Measurements from ENCODE around the gene AMY1B.
"Not testable (repeated sequence)": the region's sequence is repeated elsewhere in the genome, so short reads cannot be mapped to it uniquely, and the experiment has no call there.

The AMY1B gene

DNA sequence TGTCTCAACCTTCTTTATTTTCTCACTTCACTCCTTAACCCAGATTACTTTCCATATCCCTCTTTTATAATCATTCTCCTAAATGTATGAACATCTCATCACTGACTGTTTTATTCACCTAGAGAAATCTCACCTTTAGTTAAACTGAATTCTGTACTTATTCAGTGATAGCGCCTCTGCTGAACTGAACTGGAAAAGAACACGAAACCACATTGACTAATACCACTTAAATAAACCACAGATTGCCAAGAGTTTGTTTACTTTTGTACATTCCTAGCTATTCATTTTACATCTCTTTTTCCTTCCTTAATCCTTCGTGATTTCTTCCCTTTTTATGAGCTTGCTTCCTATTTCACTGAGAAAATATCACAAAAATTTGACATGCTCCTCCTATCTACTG lies 11.7 kb upstream of the AMY1B start:
- DNase-seq; CTCF ChIA-PET; H3K27me3 ChIP-seq (replicated peaks in 2 of 5; ENCODE audit: control insufficient read depth in 4 of 5, insufficient read depth in 5 of 5, low read length in 4 of 5); H3K4me3 ChIP-seq (ENCODE audit: control insufficient read depth in 1 of 7, extremely low read depth in 1 of 7, insufficient read depth in 4 of 7, low read depth in 2 of 7, low read length in 6 of 7); H3K4me1 ChIP-seq (ENCODE audit: control extremely low read depth in 1 of 4, control insufficient read depth in 4 of 4, insufficient read depth in 4 of 4, low read length in 3 of 4); H3K9me3 ChIP-seq (ENCODE audit: control extremely low read depth in 1 of 5, control insufficient read depth in 4 of 5, insufficient read depth in 2 of 5, low read depth in 1 of 5, low read length in 4 of 5); H3K36me3 ChIP-seq (ENCODE audit: control insufficient read depth in 4 of 4, insufficient read depth in 4 of 4, low read length in 3 of 4); H3K27ac ChIP-seq (ENCODE audit: insufficient read depth in 1 of 2, low read depth in 1 of 2, low read length in 2 of 2, poor library complexity in 1 of 2, severe bottlenecking in 2 of 2); POLR2A ChIA-PET: not testable (repeated sequence)
- WGBS (ENCODE audit: insufficient coverage) = no CpG with 5 or more reads among the region's 3 CpGs

DNA sequence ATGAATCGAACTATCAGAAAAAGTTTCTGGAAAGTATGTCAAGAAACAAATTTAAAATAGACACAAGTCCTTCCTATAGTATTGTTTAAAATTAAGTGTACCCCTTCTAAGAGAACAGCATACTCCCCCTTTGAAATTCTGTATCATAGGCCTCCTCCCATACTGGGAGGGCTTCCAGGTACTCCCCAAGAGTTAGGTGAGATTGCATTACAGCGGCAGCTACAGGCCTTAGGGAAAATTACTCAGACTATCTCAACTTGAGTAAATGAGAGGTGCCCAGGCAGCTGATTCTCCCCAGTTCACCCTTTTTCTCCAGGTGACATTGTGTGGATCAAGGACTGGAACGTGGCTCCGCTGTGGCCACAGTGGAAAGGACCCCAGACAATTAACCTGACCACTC lies 5.2 kb upstream of the AMY1B start:
- DNase-seq; POLR2A ChIA-PET; H3K4me3 ChIP-seq (ENCODE audit: control insufficient read depth in 1 of 7, extremely low read depth in 1 of 7, insufficient read depth in 4 of 7, low read depth in 2 of 7, low read length in 6 of 7); H3K27ac ChIP-seq (ENCODE audit: insufficient read depth in 1 of 2, low read depth in 1 of 2, low read length in 2 of 2, poor library complexity in 1 of 2, severe bottlenecking in 2 of 2); CTCF ChIA-PET; H3K36me3 ChIP-seq (ENCODE audit: control insufficient read depth in 4 of 4, insufficient read depth in 4 of 4, low read length in 3 of 4); H3K27me3 ChIP-seq (replicated peaks in 2 of 5; ENCODE audit: control insufficient read depth in 4 of 5, insufficient read depth in 5 of 5, low read length in 4 of 5); H3K9me3 ChIP-seq (ENCODE audit: control extremely low read depth in 1 of 5, control insufficient read depth in 4 of 5, insufficient read depth in 2 of 5, low read depth in 1 of 5, low read length in 4 of 5); H3K4me1 ChIP-seq (ENCODE audit: control extremely low read depth in 1 of 4, control insufficient read depth in 4 of 4, insufficient read depth in 4 of 4, low read length in 3 of 4): not testable (repeated sequence)
- WGBS (ENCODE audit: insufficient coverage) = no CpG with 5 or more reads among the region's 4 CpGs

DNA sequence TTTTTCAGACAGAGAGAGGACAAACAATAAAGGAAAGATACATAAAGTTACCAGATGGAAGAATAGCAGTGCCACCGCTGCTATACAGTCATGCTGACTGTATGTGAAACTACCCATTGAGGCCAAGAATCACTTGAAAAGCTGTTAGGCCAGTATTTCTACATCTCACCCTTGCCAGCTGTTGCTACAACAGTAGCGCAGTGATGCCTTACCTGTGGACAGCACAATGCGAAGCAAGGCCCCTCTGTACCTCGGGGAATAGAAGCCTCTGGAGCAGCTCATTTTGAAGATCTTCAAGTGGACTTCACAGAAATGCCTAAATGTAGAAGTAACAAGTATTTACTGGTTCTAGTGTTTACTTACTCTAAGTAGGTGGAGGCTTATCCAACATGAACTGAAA lies 4.7 kb upstream of the AMY1B start:
- WGBS (ENCODE audit: insufficient coverage) = no CpG with 5 or more reads among the region's 4 CpGs
- H3K36me3 ChIP-seq (ENCODE audit: control insufficient read depth in 4 of 4, insufficient read depth in 4 of 4, low read length in 3 of 4); H3K4me3 ChIP-seq (ENCODE audit: control insufficient read depth in 1 of 7, extremely low read depth in 1 of 7, insufficient read depth in 4 of 7, low read depth in 2 of 7, low read length in 6 of 7); POLR2A ChIA-PET; H3K27ac ChIP-seq (ENCODE audit: insufficient read depth in 1 of 2, low read depth in 1 of 2, low read length in 2 of 2, poor library complexity in 1 of 2, severe bottlenecking in 2 of 2); H3K4me1 ChIP-seq (ENCODE audit: control extremely low read depth in 1 of 4, control insufficient read depth in 4 of 4, insufficient read depth in 4 of 4, low read length in 3 of 4); DNase-seq; H3K27me3 ChIP-seq (replicated peaks in 2 of 5; ENCODE audit: control insufficient read depth in 4 of 5, insufficient read depth in 5 of 5, low read length in 4 of 5); H3K9me3 ChIP-seq (ENCODE audit: control extremely low read depth in 1 of 5, control insufficient read depth in 4 of 5, insufficient read depth in 2 of 5, low read depth in 1 of 5, low read length in 4 of 5); CTCF ChIA-PET: not testable (repeated sequence)

DNA sequence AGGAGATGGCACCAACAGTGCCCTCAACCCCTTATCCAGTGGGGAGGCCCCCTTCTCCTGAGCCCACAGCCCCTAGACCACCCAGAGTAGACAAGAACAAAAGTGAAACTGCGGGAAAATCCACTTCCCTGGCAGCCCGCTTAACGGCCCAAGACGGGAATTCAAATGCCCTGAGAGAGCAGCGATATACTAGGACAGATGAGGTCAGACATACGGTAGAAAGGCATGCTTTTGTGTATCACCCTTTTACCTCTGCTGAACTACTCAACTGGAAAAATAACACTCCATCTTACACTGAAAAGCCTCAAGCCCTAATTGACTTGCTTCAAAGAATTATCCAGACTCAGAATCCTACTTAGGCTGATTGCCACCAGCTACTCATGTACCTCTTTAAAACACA lies 1.4 kb upstream of the AMY1B start:
- H3K27ac ChIP-seq (ENCODE audit: insufficient read depth in 1 of 2, low read depth in 1 of 2, low read length in 2 of 2, poor library complexity in 1 of 2, severe bottlenecking in 2 of 2); CTCF ChIA-PET; POLR2A ChIA-PET; H3K36me3 ChIP-seq (ENCODE audit: control insufficient read depth in 4 of 4, insufficient read depth in 4 of 4, low read length in 3 of 4); H3K4me1 ChIP-seq (ENCODE audit: control extremely low read depth in 1 of 4, control insufficient read depth in 4 of 4, insufficient read depth in 4 of 4, low read length in 3 of 4); H3K9me3 ChIP-seq (ENCODE audit: control extremely low read depth in 1 of 5, control insufficient read depth in 4 of 5, insufficient read depth in 2 of 5, low read depth in 1 of 5, low read length in 4 of 5); DNase-seq; H3K4me3 ChIP-seq (ENCODE audit: control insufficient read depth in 1 of 7, extremely low read depth in 1 of 7, insufficient read depth in 4 of 7, low read depth in 2 of 7, low read length in 6 of 7); H3K27me3 ChIP-seq (replicated peaks in 2 of 5; ENCODE audit: control insufficient read depth in 4 of 5, insufficient read depth in 5 of 5, low read length in 4 of 5): not testable (repeated sequence)
- no CpG with 5 or more reads among the region's 6 CpGs for WGBS (ENCODE audit: insufficient coverage)

DNA sequence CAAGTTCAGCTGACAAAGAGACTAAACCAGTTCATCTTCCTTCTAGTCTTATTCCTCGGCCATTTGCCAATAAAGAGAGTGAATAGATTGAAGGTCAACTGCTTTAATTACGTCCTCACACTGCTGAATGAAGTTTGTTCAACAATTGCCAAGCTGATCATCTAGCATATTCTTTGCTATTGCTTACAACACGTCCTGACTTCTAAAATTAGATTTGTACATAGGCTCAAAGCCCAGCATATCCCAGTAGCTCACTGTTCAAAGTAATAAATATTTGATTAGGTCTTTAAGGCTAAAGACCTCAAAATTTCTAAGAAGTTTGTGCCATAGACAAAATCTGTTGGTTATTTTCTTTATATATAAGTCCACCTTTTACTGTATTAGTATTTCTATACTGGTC lies 19.7 kb downstream of the AMY1B start:
- WGBS (ENCODE audit: insufficient coverage) = no CpG with 5 or more reads among the region's 3 CpGs
- H3K4me1 ChIP-seq (ENCODE audit: control extremely low read depth in 1 of 4, control insufficient read depth in 4 of 4, insufficient read depth in 4 of 4, low read length in 3 of 4); CTCF ChIA-PET; H3K27ac ChIP-seq (ENCODE audit: insufficient read depth in 1 of 2, low read depth in 1 of 2, low read length in 2 of 2, poor library complexity in 1 of 2, severe bottlenecking in 2 of 2); DNase-seq; POLR2A ChIA-PET; H3K27me3 ChIP-seq (replicated peaks in 2 of 5; ENCODE audit: control insufficient read depth in 4 of 5, insufficient read depth in 5 of 5, low read length in 4 of 5); H3K4me3 ChIP-seq (ENCODE audit: control insufficient read depth in 1 of 7, extremely low read depth in 1 of 7, insufficient read depth in 4 of 7, low read depth in 2 of 7, low read length in 6 of 7); H3K36me3 ChIP-seq (ENCODE audit: control insufficient read depth in 4 of 4, insufficient read depth in 4 of 4, low read length in 3 of 4); H3K9me3 ChIP-seq (ENCODE audit: control extremely low read depth in 1 of 5, control insufficient read depth in 4 of 5, insufficient read depth in 2 of 5, low read depth in 1 of 5, low read length in 4 of 5): not testable (repeated sequence)

DNA sequence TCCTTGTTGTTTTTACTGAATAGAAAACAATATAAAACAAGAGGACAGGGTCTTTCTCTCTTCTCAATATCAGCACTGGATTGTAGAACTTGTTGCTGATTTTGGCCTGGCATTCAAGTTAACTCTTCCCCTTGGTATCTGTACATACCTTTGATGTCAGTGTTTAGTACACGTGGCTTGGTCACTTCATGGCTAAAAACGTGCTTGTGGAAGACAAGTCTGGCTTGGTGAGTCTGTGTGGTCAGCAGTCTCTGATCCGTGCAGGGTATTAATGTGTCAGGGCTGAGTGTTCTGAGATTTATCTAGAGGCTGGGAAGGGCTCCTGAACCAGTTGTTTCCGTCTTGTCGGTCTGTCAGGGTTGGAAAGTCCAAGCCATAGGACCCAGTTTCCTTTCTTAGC lies 40.5 kb downstream of the AMY1B start, which contains the start of gene AMY1A:
AMY1A (plus strand) TSS at position 301 of the 400 bp plus-strand sequence. CDS start 571 bp downstream, outside the sequence.
- POLR2A ChIA-PET; H3K4me1 ChIP-seq (ENCODE audit: control extremely low read depth in 1 of 4, control insufficient read depth in 4 of 4, insufficient read depth in 4 of 4, low read length in 3 of 4); H3K36me3 ChIP-seq (ENCODE audit: control insufficient read depth in 4 of 4, insufficient read depth in 4 of 4, low read length in 3 of 4); H3K27me3 ChIP-seq (replicated peaks in 2 of 5; ENCODE audit: control insufficient read depth in 4 of 5, insufficient read depth in 5 of 5, low read length in 4 of 5); H3K27ac ChIP-seq (ENCODE audit: insufficient read depth in 1 of 2, low read depth in 1 of 2, low read length in 2 of 2, poor library complexity in 1 of 2, severe bottlenecking in 2 of 2); DNase-seq; H3K9me3 ChIP-seq (ENCODE audit: control extremely low read depth in 1 of 5, control insufficient read depth in 4 of 5, insufficient read depth in 2 of 5, low read depth in 1 of 5, low read length in 4 of 5); CTCF ChIA-PET; H3K4me3 ChIP-seq (ENCODE audit: control insufficient read depth in 1 of 7, extremely low read depth in 1 of 7, insufficient read depth in 4 of 7, low read depth in 2 of 7, low read length in 6 of 7): not testable (repeated sequence)
- no CpG with 5 or more reads among the region's 5 CpGs for WGBS (ENCODE audit: insufficient coverage)

DNA sequence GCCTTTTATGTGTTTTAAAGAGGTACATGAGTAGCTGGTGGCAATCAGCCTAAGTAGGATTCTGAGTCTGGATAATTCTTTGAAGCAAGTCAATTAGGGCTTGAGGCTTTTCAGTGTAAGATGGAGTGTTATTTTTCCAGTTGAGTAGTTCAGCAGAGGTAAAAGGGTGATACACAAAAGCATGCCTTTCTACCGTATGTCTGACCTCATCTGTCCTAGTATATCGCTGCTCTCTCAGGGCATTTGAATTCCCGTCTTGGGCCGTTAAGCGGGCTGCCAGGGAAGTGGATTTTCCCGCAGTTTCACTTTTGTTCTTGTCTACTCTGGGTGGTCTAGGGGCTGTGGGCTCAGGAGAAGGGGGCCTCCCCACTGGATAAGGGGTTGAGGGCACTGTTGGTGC lies 41.9 kb downstream of the AMY1B start:
- H3K27ac ChIP-seq (ENCODE audit: insufficient read depth in 1 of 2, low read depth in 1 of 2, low read length in 2 of 2, poor library complexity in 1 of 2, severe bottlenecking in 2 of 2); H3K4me3 ChIP-seq (ENCODE audit: control insufficient read depth in 1 of 7, extremely low read depth in 1 of 7, insufficient read depth in 4 of 7, low read depth in 2 of 7, low read length in 6 of 7); CTCF ChIA-PET; H3K9me3 ChIP-seq (ENCODE audit: control extremely low read depth in 1 of 5, control insufficient read depth in 4 of 5, insufficient read depth in 2 of 5, low read depth in 1 of 5, low read length in 4 of 5); H3K27me3 ChIP-seq (replicated peaks in 2 of 5; ENCODE audit: control insufficient read depth in 4 of 5, insufficient read depth in 5 of 5, low read length in 4 of 5); H3K4me1 ChIP-seq (ENCODE audit: control extremely low read depth in 1 of 4, control insufficient read depth in 4 of 4, insufficient read depth in 4 of 4, low read length in 3 of 4); H3K36me3 ChIP-seq (ENCODE audit: control insufficient read depth in 4 of 4, insufficient read depth in 4 of 4, low read length in 3 of 4); DNase-seq; POLR2A ChIA-PET: not testable (repeated sequence)
- no CpG with 5 or more reads among the region's 6 CpGs for WGBS (ENCODE audit: insufficient coverage)

DNA sequence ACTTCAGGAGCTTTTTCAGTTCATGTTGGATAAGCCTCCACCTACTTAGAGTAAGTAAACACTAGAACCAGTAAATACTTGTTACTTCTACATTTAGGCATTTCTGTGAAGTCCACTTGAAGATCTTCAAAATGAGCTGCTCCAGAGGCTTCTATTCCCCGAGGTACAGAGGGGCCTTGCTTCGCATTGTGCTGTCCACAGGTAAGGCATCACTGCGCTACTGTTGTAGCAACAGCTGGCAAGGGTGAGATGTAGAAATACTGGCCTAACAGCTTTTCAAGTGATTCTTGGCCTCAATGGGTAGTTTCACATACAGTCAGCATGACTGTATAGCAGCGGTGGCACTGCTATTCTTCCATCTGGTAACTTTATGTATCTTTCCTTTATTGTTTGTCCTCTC lies 45.1 kb downstream of the AMY1B start:
- H3K4me1 ChIP-seq (ENCODE audit: control extremely low read depth in 1 of 4, control insufficient read depth in 4 of 4, insufficient read depth in 4 of 4, low read length in 3 of 4); H3K27me3 ChIP-seq (replicated peaks in 2 of 5; ENCODE audit: control insufficient read depth in 4 of 5, insufficient read depth in 5 of 5, low read length in 4 of 5); DNase-seq; H3K27ac ChIP-seq (ENCODE audit: insufficient read depth in 1 of 2, low read depth in 1 of 2, low read length in 2 of 2, poor library complexity in 1 of 2, severe bottlenecking in 2 of 2); H3K36me3 ChIP-seq (ENCODE audit: control insufficient read depth in 4 of 4, insufficient read depth in 4 of 4, low read length in 3 of 4); H3K9me3 ChIP-seq (ENCODE audit: control extremely low read depth in 1 of 5, control insufficient read depth in 4 of 5, insufficient read depth in 2 of 5, low read depth in 1 of 5, low read length in 4 of 5); POLR2A ChIA-PET; H3K4me3 ChIP-seq (ENCODE audit: control insufficient read depth in 1 of 7, extremely low read depth in 1 of 7, insufficient read depth in 4 of 7, low read depth in 2 of 7, low read length in 6 of 7); CTCF ChIA-PET: not testable (repeated sequence)
- WGBS (ENCODE audit: insufficient coverage) = no CpG with 5 or more reads among the region's 4 CpGs

Data from common myeloid progenitor, CD34-positive (primary cell).